Liver (tissue), 9 donors: ENCODE data around the gene PACS1. TPM values are rescaled to one million over a fixed set of nuclear protein-coding genes. Genes with fewer than 3 reads are reported as not detected.

Source experiments
- DNase-seq: peaks from one replicate; pipeline ENCODE4 v3.0.0-alpha.2; 2017; ENCODE audit warnings: low spot score
- H3K27ac ChIP-seq, 2 donors: one replicate each; pipeline ENCODE4 v1.7.0; 2013; ENCODE audit warnings: inconsistent platforms in 2 of 2, low read length in 2 of 2, control low read depth in 1 of 2, low read depth in 1 of 2, mild to moderate bottlenecking in 1 of 2
- H3K27me3 ChIP-seq, 4 donors: one replicate each; pipeline versions ENCODE4 v1.6.1 to v1.7.0; 2013; ENCODE audit warnings: low read length in 3 of 4, inconsistent platforms in 1 of 4, mild to moderate bottlenecking in 1 of 4, moderate library complexity in 1 of 4; ENCODE audit not compliant: control insufficient read depth in 4 of 4, insufficient read depth in 4 of 4
- H3K36me3 ChIP-seq, 4 donors: one replicate each; pipeline versions ENCODE4 v1.6.1 to v1.7.0; 2013; ENCODE audit warnings: low read length in 3 of 4, mild to moderate bottlenecking in 3 of 4, low read depth in 1 of 4, moderate library complexity in 1 of 4; ENCODE audit not compliant: control insufficient read depth in 4 of 4, insufficient read depth in 3 of 4
- H3K4me1 ChIP-seq, 4 donors: one replicate each; pipeline versions ENCODE4 v1.6.1 to v1.7.0; 2013; ENCODE audit warnings: low read length in 3 of 4, mild to moderate bottlenecking in 3 of 4, moderate library complexity in 1 of 4; ENCODE audit not compliant: control insufficient read depth in 4 of 4, insufficient read depth in 4 of 4
- H3K4me3 ChIP-seq, 3 donors: one replicate each; pipeline versions ENCODE4 v1.6.1 to v1.7.0; 2013; ENCODE audit warnings: low read length in 3 of 3, control low read depth in 1 of 3, low read depth in 1 of 3, mild to moderate bottlenecking in 1 of 3
- H3K9ac ChIP-seq, 2 donors: one replicate each; pipeline ENCODE4 v1.7.0; 2013; ENCODE audit warnings: low read length in 2 of 2, mild to moderate bottlenecking in 2 of 2, moderate library complexity in 2 of 2, control low read depth in 1 of 2, low read depth in 1 of 2
- H3K9me3 ChIP-seq, 4 donors: one replicate each; pipeline versions ENCODE4 v1.6.1 to v1.7.0; 2013; ENCODE audit warnings: low read length in 3 of 4; ENCODE audit not compliant: control insufficient read depth in 4 of 4
- EGR1 ChIP-seq, 2 donors: IDR thresholded peaks; 2 replicates each; pipeline ENCODE4 v1.6.1; 2016 to 2018; ENCODE audit warnings: antibody characterized with exemption in 2 of 2, low read depth in 2 of 2
- FOXA1 ChIP-seq: IDR thresholded peaks from 2 replicates; pipeline ENCODE4 v1.6.1; 2016; ENCODE audit warnings: antibody characterized with exemption
- FOXA2 ChIP-seq: IDR thresholded peaks from 2 replicates; pipeline ENCODE4 v1.6.1; 2016; ENCODE audit warnings: antibody characterized with exemption
- GABPA ChIP-seq, 2 donors: IDR thresholded peaks in 1 of 2; conservative IDR thresholded peaks in 1 of 2; 2 replicates each; pipeline ENCODE4 v1.6.1; 2016; ENCODE audit warnings: antibody characterized with exemption in 2 of 2, mild to moderate bottlenecking in 1 of 2, moderate library complexity in 1 of 2
- HNF4A ChIP-seq, 2 donors: conservative IDR thresholded peaks; 2 replicates each; pipeline ENCODE4 v1.6.1; 2016; ENCODE audit warnings: antibody characterized with exemption in 2 of 2, mild to moderate bottlenecking in 2 of 2
- HNF4G ChIP-seq: IDR thresholded peaks from 2 replicates; pipeline ENCODE4 v1.6.1; 2016; ENCODE audit warnings: antibody characterized with exemption
- JUND ChIP-seq, 2 donors: IDR thresholded peaks; 2 replicates each; pipeline ENCODE4 v1.6.1; 2016; ENCODE audit warnings: antibody characterized with exemption in 2 of 2
- NR2F2 ChIP-seq: IDR thresholded peaks from 2 replicates; pipeline ENCODE4 v1.6.1; 2016; ENCODE audit warnings: antibody characterized with exemption
- RAD21 ChIP-seq, 2 donors: IDR thresholded peaks; 2 replicates each; pipeline ENCODE4 v1.6.1; 2016; ENCODE audit warnings: antibody characterized with exemption in 2 of 2, mild to moderate bottlenecking in 2 of 2
- RXRA ChIP-seq, 2 donors: IDR thresholded peaks; 2 replicates each; pipeline ENCODE4 v1.6.1; 2017 to 2018; ENCODE audit warnings: antibody characterized with exemption in 2 of 2, mild to moderate bottlenecking in 1 of 2
- SP1 ChIP-seq: IDR thresholded peaks from 2 replicates; pipeline ENCODE4 v1.6.1; 2018; ENCODE audit warnings: antibody characterized with exemption, mild to moderate bottlenecking
- TAF1 ChIP-seq: conservative IDR thresholded peaks from 2 replicates; pipeline ENCODE4 v1.6.1; 2016; ENCODE audit warnings: antibody characterized with exemption, mild to moderate bottlenecking
- YY1 ChIP-seq: IDR thresholded peaks from 2 replicates; pipeline ENCODE4 v1.6.1; 2016; ENCODE audit warnings: antibody characterized with exemption, mild to moderate bottlenecking
- WGBS: extraction: QIAGEN DNeasy Blood & Tissue Kit; methylation state at CpG from one replicate; pipeline ENCODE4 v1.1.7; 2013; 5-methylcytosine and 5-hydroxymethylcytosine counted together
- polyA plus RNA-seq, 2 donors: library from polyadenylated mRNA; stranded (reverse) in 1 of 2; unstranded in 1 of 2; fragments of 200-250 nt in 1 of 2; fragments of >200 nt in 1 of 2; fragmentation: Nextera tagmentation in 1 of 2; extraction: Ambion mirVana in 1 of 2; gene quantifications; one replicate each; pipeline versions ENCODE4 v1.2.1 to v1.2.3, GENCODE V29; 2013 to 2015
- total RNA-seq, 2 donors: library from RNA; depleted of rRNA; stranded (reverse); fragments of >200 nt; gene quantifications; one replicate each; pipeline ENCODE4 v1.2.3, GENCODE V29; 2014
- TF ChIP-seq, protein P1 (sequence below): fragments of 150-350 bp; IDR thresholded peaks from 2 replicates; pipeline ENCODE4 v1.5.1; 2017; ENCODE audit warnings: improper control_type of control experiment, low read depth, low read length; ENCODE audit not compliant: missing input control
- TF ChIP-seq, protein P2 (sequence below): IDR thresholded peaks from 2 replicates; pipeline ENCODE4 v1.6.1; 2016; ENCODE audit warnings: antibody characterized with exemption, mild to moderate bottlenecking
- TF ChIP-seq, protein P3 (sequence below): IDR thresholded peaks from 2 replicates; pipeline ENCODE4 v1.6.1; 2016; ENCODE audit warnings: antibody characterized with exemption
- TF ChIP-seq, protein P4 (sequence below): IDR thresholded peaks from 2 replicates; pipeline ENCODE4 v1.6.1; 2016; ENCODE audit warnings: antibody characterized with exemption
- TF ChIP-seq, protein P5 (sequence below): IDR thresholded peaks from 2 replicates; pipeline ENCODE4 v1.6.1; 2016; ENCODE audit warnings: antibody characterized with exemption
- donor health status: healthy.
- donor health status: healthy.
- donor health status: healthy.
- donor health status: healthy.
- donor health status: healthy.

PACS1 gene
- total and polyA plus RNA-seq, 4 donors: 2.7 to 9.1 (median 7.3) TPM

DNA sequence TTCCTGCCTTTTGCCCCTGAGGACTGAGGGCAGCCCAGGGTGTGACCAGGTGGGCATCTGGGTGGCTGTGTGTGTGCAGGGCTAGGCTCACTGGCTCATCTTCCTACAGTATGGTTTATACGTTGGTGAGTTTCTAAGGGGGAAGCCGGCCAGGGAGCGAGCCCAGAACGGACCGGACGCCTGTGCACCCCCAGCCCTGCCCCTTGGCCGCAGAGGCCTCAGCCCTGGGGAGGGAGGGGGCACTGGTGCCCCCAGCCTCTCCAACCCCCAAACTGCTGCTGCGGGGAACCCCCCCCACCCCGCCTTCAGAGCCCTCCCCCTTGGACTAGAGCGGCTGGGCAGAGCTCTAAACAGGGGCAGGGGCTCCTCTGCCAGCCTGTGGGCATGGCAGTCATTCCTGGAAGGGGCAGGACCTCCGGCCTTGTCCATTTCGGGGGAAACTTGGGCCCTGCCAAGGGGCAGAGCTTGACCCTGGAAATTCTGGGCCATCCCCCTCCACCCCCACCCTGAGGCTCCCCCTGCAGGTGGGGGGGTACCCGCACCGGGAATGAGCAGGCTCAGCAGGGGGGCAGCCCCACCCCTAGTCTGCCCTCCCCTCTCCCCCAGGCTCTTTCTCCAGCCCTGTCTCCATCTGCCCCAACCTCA, 213.5 kb downstream of the PACS1 start:
- 88% methylated on average over 14 of the region's 14 CpGs for WGBS

DNA sequence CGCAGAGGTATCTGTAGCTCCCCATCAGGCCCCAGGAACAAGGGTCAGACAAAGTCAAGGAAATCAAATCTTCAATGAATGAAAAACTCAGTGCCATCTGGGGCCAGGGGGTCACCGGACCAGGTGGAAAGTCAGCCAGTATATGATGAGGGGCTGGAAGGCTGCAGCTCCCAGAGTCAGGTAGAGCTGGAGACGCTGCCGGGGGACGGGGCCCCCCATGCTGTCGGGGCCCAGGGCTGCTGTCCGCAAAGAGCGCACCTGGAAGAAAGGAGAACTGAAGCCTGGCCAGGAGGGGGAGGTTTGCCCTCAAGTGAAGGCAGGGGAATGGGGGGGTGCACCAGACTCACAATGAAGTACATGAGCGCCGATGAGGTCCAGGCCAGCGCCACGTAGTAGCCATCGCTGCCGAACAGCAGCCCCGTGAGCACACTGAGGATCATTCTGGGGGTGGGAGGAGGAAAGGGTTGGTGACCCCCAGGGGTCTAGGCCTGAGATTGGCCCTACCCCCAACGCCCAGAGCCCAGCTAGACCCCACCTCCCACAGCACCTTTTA, 214.5 kb downstream of the PACS1 start:
- H3K27me3 ChIP-seq: no peaks in the 10 kb centered on the region
- no peak overlapping the region for H3K9ac ChIP-seq
- no peaks in the 10 kb centered on the region for H3K9me3 ChIP-seq
- peaks cover 10 to 43% (median 28%) of the 10 kb centered on the region in 4 donors for H3K4me1 ChIP-seq
- TF ChIP-seq NR2F2: no peak
- no peak for TF ChIP-seq HNF4A (conservative IDR thresholded peaks at IDR 0.05)
- no peak for TF ChIP-seq EGR1 (IDR thresholded peaks at IDR 0.05; ENCODE audit: low read depth in 2 of 2)
- no peak for TF ChIP-seq RAD21 (IDR thresholded peaks at IDR 0.05)
- TF ChIP-seq, protein P1, sequence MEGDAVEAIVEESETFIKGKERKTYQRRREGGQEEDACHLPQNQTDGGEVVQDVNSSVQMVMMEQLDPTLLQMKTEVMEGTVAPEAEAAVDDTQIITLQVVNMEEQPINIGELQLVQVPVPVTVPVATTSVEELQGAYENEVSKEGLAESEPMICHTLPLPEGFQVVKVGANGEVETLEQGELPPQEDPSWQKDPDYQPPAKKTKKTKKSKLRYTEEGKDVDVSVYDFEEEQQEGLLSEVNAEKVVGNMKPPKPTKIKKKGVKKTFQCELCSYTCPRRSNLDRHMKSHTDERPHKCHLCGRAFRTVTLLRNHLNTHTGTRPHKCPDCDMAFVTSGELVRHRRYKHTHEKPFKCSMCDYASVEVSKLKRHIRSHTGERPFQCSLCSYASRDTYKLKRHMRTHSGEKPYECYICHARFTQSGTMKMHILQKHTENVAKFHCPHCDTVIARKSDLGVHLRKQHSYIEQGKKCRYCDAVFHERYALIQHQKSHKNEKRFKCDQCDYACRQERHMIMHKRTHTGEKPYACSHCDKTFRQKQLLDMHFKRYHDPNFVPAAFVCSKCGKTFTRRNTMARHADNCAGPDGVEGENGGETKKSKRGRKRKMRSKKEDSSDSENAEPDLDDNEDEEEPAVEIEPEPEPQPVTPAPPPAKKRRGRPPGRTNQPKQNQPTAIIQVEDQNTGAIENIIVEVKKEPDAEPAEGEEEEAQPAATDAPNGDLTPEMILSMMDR: no peak
- TF ChIP-seq RXRA (IDR thresholded peaks at IDR 0.05): no peak
- TF ChIP-seq HNF4G: no peak
- TF ChIP-seq SP1: no peak
- no peak for TF ChIP-seq FOXA1
- no peak for TF ChIP-seq YY1
- TF ChIP-seq, protein P2, sequence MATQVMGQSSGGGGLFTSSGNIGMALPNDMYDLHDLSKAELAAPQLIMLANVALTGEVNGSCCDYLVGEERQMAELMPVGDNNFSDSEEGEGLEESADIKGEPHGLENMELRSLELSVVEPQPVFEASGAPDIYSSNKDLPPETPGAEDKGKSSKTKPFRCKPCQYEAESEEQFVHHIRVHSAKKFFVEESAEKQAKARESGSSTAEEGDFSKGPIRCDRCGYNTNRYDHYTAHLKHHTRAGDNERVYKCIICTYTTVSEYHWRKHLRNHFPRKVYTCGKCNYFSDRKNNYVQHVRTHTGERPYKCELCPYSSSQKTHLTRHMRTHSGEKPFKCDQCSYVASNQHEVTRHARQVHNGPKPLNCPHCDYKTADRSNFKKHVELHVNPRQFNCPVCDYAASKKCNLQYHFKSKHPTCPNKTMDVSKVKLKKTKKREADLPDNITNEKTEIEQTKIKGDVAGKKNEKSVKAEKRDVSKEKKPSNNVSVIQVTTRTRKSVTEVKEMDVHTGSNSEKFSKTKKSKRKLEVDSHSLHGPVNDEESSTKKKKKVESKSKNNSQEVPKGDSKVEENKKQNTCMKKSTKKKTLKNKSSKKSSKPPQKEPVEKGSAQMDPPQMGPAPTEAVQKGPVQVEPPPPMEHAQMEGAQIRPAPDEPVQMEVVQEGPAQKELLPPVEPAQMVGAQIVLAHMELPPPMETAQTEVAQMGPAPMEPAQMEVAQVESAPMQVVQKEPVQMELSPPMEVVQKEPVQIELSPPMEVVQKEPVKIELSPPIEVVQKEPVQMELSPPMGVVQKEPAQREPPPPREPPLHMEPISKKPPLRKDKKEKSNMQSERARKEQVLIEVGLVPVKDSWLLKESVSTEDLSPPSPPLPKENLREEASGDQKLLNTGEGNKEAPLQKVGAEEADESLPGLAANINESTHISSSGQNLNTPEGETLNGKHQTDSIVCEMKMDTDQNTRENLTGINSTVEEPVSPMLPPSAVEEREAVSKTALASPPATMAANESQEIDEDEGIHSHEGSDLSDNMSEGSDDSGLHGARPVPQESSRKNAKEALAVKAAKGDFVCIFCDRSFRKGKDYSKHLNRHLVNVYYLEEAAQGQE: no peak
- TF ChIP-seq JUND (IDR thresholded peaks at IDR 0.05): no peak
- TF ChIP-seq, protein P3, sequence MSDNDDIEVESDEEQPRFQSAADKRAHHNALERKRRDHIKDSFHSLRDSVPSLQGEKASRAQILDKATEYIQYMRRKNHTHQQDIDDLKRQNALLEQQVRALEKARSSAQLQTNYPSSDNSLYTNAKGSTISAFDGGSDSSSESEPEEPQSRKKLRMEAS: no peak
- TF ChIP-seq FOXA2: no peak
- no peak for TF ChIP-seq GABPA (IDR thresholded peaks at IDR 0.05 in 1 of 2, conservative IDR thresholded peaks at IDR 0.05 in 1 of 2)
- TF ChIP-seq, protein P4, sequence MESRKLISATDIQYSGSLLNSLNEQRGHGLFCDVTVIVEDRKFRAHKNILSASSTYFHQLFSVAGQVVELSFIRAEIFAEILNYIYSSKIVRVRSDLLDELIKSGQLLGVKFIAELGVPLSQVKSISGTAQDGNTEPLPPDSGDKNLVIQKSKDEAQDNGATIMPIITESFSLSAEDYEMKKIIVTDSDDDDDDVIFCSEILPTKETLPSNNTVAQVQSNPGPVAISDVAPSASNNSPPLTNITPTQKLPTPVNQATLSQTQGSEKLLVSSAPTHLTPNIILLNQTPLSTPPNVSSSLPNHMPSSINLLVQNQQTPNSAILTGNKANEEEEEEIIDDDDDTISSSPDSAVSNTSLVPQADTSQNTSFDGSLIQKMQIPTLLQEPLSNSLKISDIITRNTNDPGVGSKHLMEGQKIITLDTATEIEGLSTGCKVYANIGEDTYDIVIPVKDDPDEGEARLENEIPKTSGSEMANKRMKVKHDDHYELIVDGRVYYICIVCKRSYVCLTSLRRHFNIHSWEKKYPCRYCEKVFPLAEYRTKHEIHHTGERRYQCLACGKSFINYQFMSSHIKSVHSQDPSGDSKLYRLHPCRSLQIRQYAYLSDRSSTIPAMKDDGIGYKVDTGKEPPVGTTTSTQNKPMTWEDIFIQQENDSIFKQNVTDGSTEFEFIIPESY: no peak
- TF ChIP-seq, protein P5, sequence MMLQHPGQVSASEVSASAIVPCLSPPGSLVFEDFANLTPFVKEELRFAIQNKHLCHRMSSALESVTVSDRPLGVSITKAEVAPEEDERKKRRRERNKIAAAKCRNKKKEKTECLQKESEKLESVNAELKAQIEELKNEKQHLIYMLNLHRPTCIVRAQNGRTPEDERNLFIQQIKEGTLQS: no peak
- no peak for TF ChIP-seq TAF1
- WGBS: 96% methylated on average over 16 of the region's 16 CpGs
- no peak overlapping the region for H3K27ac ChIP-seq
- peaks cover 0 to 5% (median 4%) of the 10 kb centered on the region in 4 donors for H3K36me3 ChIP-seq
- no peak overlapping the region for H3K4me3 ChIP-seq
- no peak for DNase-seq

More for the DNA sequence above, 213.5 kb downstream of the PACS1 start:
- H3K27ac ChIP-seq: no peak overlapping the region
- H3K4me3 ChIP-seq: no peak overlapping the region
- H3K27me3 ChIP-seq: no peaks in the 10 kb centered on the region
- H3K9me3 ChIP-seq: no peaks in the 10 kb centered on the region
- H3K4me1 ChIP-seq: peaks cover 10 to 38% (median 26%) of the 10 kb centered on the region in 4 donors
- H3K9ac ChIP-seq: no peak overlapping the region
- TF ChIP-seq FOXA2: no peak
- TF ChIP-seq FOXA1: no peak
- no peak for TF ChIP-seq TAF1
- peaks cover 0 to 5% (median 4%) of the 10 kb centered on the region in 4 donors for H3K36me3 ChIP-seq
- DNase-seq: no peak
